NCI-H1105 treated with DMSO at 0.1 percent for 48 hours (cell line): Measurements from ENCODE around the gene GAPT.
"Not testable (repeated sequence)": the region's sequence is repeated elsewhere in the genome, so short reads cannot be mapped to it uniquely, and the experiment has no call there.

ENCODE experiments used
- DNase-seq: peaks from one replicate; lab custom pipeline; 2025; lab: John Stamatoyannopoulos, UW

Gene GAPT

GRCh38 chr5:58504766-58505165 is 13.5 kb downstream of the GAPT start:
- no peak for DNase-seq

DNA sequence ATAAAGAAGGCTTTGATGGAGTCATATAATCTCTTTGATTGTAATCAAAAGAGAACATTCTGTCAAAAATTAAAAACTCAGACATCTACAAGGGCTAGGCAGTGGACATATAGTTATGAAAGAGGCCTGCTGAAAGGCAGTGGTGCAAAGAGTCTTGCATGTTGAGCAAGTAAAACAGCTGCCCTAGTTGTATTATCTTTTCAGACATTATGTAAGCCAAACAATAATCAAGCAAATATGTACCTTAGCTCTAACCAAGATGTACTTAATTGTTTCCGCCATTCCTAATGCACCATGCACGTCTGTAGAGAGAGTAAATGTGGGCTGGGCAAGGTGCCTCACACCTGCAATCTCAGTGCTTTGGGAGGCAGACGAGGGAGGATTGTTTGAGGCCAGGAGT is 14.3 kb downstream of the GAPT start:
- no peak for DNase-seq

- no peak for DNase-seq
Observed at GRCh38 chr5:58505971-58506640, 14.9 kb downstream of the GAPT start.

- DNase-seq: no peak
Observed at GRCh38 chr5:58507715-58508114, 16.5 kb downstream of the GAPT start.

DNA sequence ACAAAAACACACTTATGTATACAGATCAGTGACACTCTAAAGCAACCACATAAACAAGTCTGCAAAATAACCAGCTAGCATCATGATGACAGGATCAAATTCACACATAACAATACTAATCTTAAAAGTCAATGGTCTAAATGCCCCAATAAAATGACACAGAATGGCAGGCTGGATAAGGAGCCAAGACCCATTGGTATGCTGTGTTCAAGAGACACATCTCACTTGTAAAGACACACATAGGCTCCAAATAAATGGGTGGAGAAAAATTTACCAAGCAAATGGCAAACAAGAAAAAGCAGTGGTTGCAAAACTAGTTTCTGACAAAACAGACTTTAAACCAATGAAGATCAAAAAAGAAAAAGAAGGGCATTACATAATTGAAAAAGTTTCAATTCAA is 26.0 kb downstream of the GAPT start:
- DNase-seq: no peak

- no peak for DNase-seq
Observed at GRCh38 chr5:58523956-58524355, 32.7 kb downstream of the GAPT start.

- no peak for DNase-seq
Observed at GRCh38 chr5:58524571-58524970, 33.3 kb downstream of the GAPT start.

- no peak for DNase-seq
Observed at GRCh38 chr5:58530942-58531490, 39.8 kb downstream of the GAPT start.

DNA sequence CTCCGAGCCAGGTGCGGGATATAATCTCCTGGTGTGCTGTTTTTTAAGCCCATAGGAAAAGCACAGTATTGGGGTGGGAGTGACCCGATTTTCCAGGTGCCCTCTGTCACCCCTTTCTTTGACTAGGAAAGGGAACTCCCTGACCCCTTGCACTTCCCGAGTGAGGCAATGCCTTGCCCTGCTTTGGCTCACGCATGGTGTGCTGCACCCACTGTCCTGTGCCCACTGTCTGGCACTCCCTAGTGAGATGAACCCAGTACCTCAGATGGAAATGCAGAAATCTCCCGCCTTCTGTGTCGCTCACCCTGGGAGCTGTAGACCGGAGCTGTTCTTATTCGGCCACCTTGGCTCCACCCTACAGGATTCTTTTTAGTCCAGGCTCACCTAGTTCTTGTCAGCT is 50.7 kb downstream of the GAPT start:
- not testable (repeated sequence) for DNase-seq

GRCh38 chr5:58542709-58543108 is 51.5 kb downstream of the GAPT start:
- no peak for DNase-seq

- no peak for DNase-seq
Observed at GRCh38 chr5:58543723-58544122, 52.5 kb downstream of the GAPT start.

GRCh38 chr5:58544195-58544594 is 53.0 kb downstream of the GAPT start:
- no peak for DNase-seq

- DNase-seq: no peak
Observed at GRCh38 chr5:58544926-58545325, 53.7 kb downstream of the GAPT start.

GRCh38 chr5:58545912-58546311 is 54.7 kb downstream of the GAPT start:
- DNase-seq: no peak
